ENCODE results near the gene EFNA5. TPM values are rescaled to one million over a fixed set of nuclear protein-coding genes. Genes with fewer than 3 reads are reported as not detected.

EFNA5 gene
- total RNA-seq, 1 experiment from 2014 or later = 1.5 TPM

- no peaks in the 10 kb centered on the region for H3K9me3 Mint-ChIP-seq (ENCODE audit: unreplicated experiment)
- intact Hi-C loops (cut with micrococcal nuclease; ENCODE audit: unreplicated experiment) = no loop called here
- H3K4me3 Mint-ChIP-seq (ENCODE audit: unreplicated experiment) = no peak overlapping the region
- Histone ChIP-seq H3K9me3 (no peaks in the 10 kb centered on the region), H3K36me3 (ENCODE audit: control insufficient read depth, insufficient read depth, low read length) (no peaks in the 10 kb centered on the region), H3K4me3 (ENCODE audit: low read depth, low read length) (no peak overlapping the region), H3K4me1 (no peaks in the 10 kb centered on the region), H3K27me3 (replicated peaks; ENCODE audit: control insufficient read depth, insufficient read depth, low read length) (no peaks in the 10 kb centered on the region)
- ChIA-PET POLR2A (no interaction called here), CTCF (no interaction called here)
- no peak for TF ChIP-seq CTCF (IDR thresholded peaks at IDR 0.05; ENCODE audit: insufficient read depth in 1 of 2, low read depth in 1 of 2, low read length in 1 of 2, severe bottlenecking in 1 of 2, unreplicated experiment in 1 of 2)
- H3K36me3 Mint-ChIP-seq (ENCODE audit: insufficient read depth, unreplicated experiment) = no peaks in the 10 kb centered on the region
- no peak for DNase-seq
- BruUV-seq (replicated peaks) = no TSS peak
- peaks cover 8% of the 10 kb centered on the region for H3K27me3 Mint-ChIP-seq (ENCODE audit: insufficient read depth, unreplicated experiment)
- no peaks in the 10 kb centered on the region for H3K4me1 Mint-ChIP-seq (ENCODE audit: low read depth, unreplicated experiment)
- no peak overlapping the region for H3K27ac Mint-ChIP-seq (ENCODE audit: unreplicated experiment)
Observed at GRCh38 chr5:107414802-107415201, 255.9 kb downstream of the EFNA5 start.

GRCh38 chr5:107413754-107414153, 257.0 kb downstream of the EFNA5 start:
- H3K9me3 Mint-ChIP-seq (ENCODE audit: unreplicated experiment) = no peaks in the 10 kb centered on the region
- DNase-seq = no peak
- no peak for TF ChIP-seq CTCF (IDR thresholded peaks at IDR 0.05; ENCODE audit: insufficient read depth in 1 of 2, low read depth in 1 of 2, low read length in 1 of 2, severe bottlenecking in 1 of 2, unreplicated experiment in 1 of 2)
- Histone ChIP-seq H3K4me1 (no peaks in the 10 kb centered on the region), H3K4me3 (ENCODE audit: low read depth, low read length) (no peak overlapping the region), H3K9me3 (no peaks in the 10 kb centered on the region), H3K36me3 (ENCODE audit: control insufficient read depth, insufficient read depth, low read length) (no peaks in the 10 kb centered on the region), H3K27me3 (replicated peaks; ENCODE audit: control insufficient read depth, insufficient read depth, low read length) (no peaks in the 10 kb centered on the region)
- ChIA-PET CTCF (no interaction called here), POLR2A (no interaction called here)
- no TSS peak for BruUV-seq (replicated peaks)
- H3K4me3 Mint-ChIP-seq (ENCODE audit: unreplicated experiment) = no peak overlapping the region
- H3K27me3 Mint-ChIP-seq (ENCODE audit: insufficient read depth, unreplicated experiment) = peaks cover 8% of the 10 kb centered on the region
- no peak overlapping the region for H3K27ac Mint-ChIP-seq (ENCODE audit: unreplicated experiment)
- H3K36me3 Mint-ChIP-seq (ENCODE audit: insufficient read depth, unreplicated experiment) = no peaks in the 10 kb centered on the region
- intact Hi-C loops (cut with micrococcal nuclease; ENCODE audit: unreplicated experiment) = no loop called here
- no peaks in the 10 kb centered on the region for H3K4me1 Mint-ChIP-seq (ENCODE audit: low read depth, unreplicated experiment)

GRCh38 chr5:107408564-107408963, 262.2 kb downstream of the EFNA5 start:
- Mint-ChIP-seq H3K4me1 (ENCODE audit: low read depth, unreplicated experiment) (no peaks in the 10 kb centered on the region), H3K9me3 (ENCODE audit: unreplicated experiment) (no peaks in the 10 kb centered on the region), H3K27ac (ENCODE audit: unreplicated experiment) (no peak overlapping the region), H3K4me3 (ENCODE audit: unreplicated experiment) (no peak overlapping the region), H3K36me3 (ENCODE audit: insufficient read depth, unreplicated experiment) (no peaks in the 10 kb centered on the region), H3K27me3 (ENCODE audit: insufficient read depth, unreplicated experiment) (peaks cover 4% of the 10 kb centered on the region)
- Histone ChIP-seq H3K9me3 (no peaks in the 10 kb centered on the region), H3K4me1 (no peaks in the 10 kb centered on the region), H3K27me3 (replicated peaks; ENCODE audit: control insufficient read depth, insufficient read depth, low read length) (no peaks in the 10 kb centered on the region), H3K36me3 (ENCODE audit: control insufficient read depth, insufficient read depth, low read length) (no peaks in the 10 kb centered on the region), H3K4me3 (ENCODE audit: low read depth, low read length) (no peak overlapping the region)
- POLR2A ChIA-PET = no interaction called here
- no TSS peak for BruUV-seq (replicated peaks)
- TF ChIP-seq CTCF (IDR thresholded peaks at IDR 0.05; ENCODE audit: insufficient read depth in 1 of 2, low read depth in 1 of 2, low read length in 1 of 2, severe bottlenecking in 1 of 2, unreplicated experiment in 1 of 2) = no peak
- intact Hi-C loops (cut with micrococcal nuclease; ENCODE audit: unreplicated experiment) = no loop called here
- CTCF ChIA-PET = no interaction called here
- DNase-seq = no peak
